LNCAP (cell line): ENCODE results near the gene ZNF580.

Source experiments
- TF ChIP-seq, protein P1 (sequence below): fragments of 450-650 bp; IDR thresholded peaks from 2 replicates; pipeline ENCODE4 v1.5.1; 2017; ENCODE audit warnings: mild to moderate bottlenecking

Gene ZNF580

DNA sequence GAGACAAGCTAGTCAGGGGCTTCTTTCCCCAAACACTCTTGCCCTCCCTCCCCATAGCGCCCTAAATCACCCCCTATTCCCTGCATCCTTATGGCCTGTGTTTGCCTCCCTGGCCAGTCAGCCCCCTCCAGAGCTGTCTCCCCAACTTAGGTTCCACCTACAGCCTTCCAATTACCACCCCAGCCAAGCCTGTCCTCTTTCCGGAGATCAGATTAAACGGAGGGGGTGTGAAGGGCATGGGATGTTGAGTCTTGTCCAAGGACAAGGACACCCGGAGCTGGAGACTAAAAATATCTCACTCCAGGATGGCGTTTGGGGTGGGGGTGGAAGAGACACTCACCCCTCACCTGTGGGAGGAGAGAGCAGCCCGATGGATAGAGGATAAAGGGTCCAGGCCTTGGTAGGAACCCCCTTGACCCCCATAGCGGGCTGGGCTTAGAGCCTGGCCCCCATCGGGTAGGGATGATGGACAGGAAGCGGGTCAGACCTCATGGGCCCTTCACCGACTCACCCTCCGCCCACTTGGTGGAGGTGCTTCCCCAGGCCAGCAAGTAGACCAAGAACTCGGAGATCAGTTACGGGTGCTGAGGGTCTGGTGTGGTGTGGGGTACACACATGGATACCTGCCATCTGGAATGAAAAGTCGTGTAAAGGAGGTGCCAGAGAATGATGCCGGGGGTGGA lies 29.4 kb upstream of the ZNF580 start:
- TF ChIP-seq, protein P1, sequence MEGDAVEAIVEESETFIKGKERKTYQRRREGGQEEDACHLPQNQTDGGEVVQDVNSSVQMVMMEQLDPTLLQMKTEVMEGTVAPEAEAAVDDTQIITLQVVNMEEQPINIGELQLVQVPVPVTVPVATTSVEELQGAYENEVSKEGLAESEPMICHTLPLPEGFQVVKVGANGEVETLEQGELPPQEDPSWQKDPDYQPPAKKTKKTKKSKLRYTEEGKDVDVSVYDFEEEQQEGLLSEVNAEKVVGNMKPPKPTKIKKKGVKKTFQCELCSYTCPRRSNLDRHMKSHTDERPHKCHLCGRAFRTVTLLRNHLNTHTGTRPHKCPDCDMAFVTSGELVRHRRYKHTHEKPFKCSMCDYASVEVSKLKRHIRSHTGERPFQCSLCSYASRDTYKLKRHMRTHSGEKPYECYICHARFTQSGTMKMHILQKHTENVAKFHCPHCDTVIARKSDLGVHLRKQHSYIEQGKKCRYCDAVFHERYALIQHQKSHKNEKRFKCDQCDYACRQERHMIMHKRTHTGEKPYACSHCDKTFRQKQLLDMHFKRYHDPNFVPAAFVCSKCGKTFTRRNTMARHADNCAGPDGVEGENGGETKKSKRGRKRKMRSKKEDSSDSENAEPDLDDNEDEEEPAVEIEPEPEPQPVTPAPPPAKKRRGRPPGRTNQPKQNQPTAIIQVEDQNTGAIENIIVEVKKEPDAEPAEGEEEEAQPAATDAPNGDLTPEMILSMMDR = no peak

DNA sequence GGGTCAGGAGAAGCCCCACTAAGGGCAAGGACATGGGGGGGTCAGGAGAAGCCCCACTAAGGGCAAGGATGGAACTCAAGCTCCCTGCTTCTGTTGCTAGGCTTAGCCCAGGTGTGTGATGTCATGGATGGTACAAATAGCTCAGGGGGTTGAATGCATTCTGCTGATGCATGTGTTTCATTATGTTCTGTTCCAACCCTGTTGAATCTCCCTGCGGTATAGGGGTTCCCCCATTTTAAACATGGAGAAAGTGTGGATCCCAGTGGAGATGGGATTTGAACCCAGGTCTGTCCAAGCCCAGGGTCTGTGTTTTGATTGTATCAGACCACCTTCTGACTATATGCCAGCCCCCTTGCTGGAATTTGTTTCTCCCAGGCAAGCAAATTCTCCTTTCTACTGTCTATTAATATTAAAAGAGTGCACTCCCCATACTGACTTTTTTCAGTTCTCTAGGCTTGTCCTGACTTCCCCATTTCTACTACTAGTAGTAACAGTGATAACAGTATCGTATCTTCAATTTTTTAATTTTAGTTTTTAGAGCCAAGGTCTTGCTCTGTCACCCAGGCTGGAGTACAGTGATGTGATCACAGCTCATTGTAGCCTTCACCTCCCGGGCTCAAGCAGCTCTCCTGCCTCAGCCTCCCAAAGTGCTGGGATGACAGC lies 28.7 kb upstream of the ZNF580 start:
- TF ChIP-seq, protein P1 = no peak

DNA sequence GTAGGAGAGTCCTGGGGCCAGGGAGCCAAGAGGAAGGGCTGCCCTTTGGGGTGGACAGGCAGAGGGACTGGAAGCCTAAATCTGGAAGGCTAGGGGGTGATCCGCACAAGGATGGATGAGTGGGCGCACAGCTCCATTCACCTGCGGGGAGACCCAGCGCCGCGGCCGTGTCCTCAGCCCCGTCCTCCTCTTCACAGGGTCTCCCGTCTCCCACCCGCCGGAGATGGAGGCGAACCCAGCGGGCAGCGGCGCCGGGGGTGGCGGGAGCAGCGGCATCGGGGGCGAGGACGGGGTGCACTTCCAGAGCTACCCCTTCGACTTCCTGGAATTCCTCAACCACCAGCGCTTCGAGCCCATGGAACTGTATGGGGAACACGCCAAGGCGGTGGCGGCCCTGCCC lies 27.4 kb upstream of the ZNF580 start:
- TF ChIP-seq, protein P1 = no peak

DNA sequence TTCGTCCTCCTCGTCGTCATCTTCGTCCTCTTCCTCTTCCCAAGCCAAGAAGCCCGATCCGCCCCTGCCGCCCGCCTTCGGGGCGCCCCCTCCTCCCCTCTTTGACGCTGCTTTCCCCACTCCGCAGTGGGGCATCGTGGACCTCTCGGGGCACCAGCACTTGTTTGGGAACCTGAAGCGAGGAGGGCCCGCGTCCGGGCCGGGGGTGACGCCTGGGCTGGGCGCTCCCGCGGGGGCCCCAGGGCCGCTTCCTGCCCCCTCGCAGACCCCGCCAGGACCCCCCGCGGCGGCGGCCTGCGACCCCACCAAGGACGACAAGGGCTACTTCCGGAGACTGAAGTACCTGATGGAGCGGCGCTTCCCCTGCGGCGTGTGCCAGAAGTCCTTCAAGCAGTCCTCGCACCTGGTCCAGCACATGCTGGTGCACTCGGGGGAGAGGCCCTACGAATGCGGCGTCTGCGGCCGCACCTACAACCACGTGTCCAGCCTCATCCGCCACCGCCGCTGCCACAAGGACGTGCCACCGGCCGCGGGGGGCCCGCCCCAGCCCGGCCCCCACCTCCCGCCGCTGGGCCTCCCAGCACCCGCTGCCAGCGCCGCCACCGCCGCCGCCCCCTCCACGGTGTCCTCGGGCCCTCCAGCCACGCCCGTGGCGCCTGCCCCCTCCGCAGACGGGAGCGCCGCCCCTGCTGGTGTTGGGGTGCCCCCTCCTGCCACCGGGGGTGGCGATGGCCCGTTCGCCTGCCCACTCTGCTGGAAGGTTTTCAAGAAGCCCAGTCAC lies 26.7 kb upstream of the ZNF580 start:
- TF ChIP-seq, protein P1 = no peak

DNA sequence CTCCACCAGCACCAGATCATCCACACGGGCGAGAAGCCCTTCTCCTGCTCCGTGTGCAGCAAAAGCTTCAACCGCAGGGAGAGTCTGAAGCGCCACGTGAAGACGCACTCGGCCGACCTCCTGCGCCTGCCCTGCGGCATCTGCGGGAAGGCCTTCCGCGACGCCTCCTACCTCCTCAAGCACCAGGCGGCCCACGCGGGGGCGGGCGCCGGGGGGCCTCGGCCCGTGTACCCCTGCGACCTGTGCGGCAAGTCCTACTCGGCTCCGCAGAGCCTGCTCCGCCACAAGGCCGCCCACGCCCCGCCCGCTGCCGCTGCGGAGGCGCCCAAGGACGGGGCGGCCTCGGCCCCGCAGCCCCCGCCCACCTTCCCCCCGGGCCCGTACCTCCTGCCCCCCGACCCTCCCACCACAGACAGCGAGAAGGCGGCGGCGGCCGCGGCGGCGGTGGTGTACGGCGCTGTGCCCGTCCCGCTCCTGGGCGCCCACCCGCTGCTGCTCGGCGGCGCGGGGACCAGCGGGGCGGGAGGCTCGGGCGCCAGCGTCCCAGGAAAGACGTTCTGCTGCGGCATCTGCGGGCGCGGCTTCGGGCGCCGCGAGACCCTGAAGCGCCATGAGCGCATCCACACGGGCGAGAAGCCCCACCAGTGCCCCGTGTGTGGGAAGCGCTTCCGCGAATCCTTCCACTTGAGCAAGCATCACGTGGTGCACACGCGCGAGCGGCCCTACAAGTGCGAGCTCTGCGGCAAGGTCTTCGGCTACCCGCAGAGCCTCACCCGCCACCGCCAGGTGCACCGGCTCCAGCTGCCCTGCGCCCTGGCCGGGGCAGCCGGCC lies 25.9 kb upstream of the ZNF580 start:
- TF ChIP-seq, protein P1 = no peak

DNA sequence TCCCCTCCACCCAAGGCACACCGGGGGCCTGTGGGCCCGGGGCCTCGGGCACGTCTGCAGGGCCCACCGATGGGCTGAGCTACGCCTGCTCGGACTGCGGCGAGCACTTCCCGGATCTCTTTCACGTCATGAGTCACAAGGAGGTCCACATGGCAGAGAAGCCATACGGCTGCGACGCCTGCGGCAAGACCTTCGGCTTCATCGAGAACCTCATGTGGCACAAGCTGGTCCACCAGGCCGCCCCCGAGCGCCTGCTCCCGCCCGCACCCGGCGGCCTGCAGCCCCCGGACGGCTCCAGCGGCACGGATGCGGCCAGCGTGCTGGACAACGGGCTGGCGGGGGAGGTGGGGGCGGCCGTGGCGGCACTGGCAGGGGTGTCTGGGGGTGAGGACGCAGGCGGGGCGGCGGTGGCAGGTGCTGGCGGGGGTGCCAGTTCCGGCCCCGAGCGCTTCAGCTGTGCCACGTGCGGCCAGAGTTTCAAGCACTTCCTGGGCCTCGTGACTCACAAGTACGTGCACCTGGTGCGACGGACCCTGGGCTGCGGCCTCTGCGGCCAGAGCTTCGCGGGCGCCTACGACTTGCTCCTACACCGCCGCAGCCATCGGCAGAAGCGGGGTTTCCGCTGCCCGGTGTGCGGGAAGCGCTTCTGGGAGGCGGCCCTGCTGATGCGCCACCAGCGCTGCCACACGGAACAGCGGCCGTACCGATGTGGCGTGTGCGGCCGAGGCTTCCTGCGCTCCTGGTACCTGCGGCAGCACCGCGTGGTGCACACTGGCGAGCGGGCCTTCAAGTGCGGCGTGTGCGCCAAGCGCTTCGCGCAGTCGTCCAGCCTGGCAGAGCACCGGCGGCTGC lies 25.0 kb upstream of the ZNF580 start:
- TF ChIP-seq, protein P1 = no peak
